Neural crest cell (in vitro differentiated cells): ENCODE results near the gene ANKRD45. TPM values are rescaled to one million over a fixed set of nuclear protein-coding genes. Genes with fewer than 3 reads are reported as not detected.
"Not testable (repeated sequence)": the region's sequence is repeated elsewhere in the genome, so short reads cannot be mapped to it uniquely, and the experiment has no call there.

Source experiments
- DNase-seq: peaks from one replicate; pipeline ENCODE4 v3.0.0; 2021; ENCODE audit warnings: low read depth, mixed read lengths, low spot score
- H3K27ac Mint-ChIP-seq: one replicate; pipeline ENCODE4 v1.8.0; 2021; ENCODE audit warnings: mild to moderate bottlenecking, mixed read lengths; ENCODE audit not compliant: unreplicated experiment
- H3K27me3 Mint-ChIP-seq: 2 replicates; pipeline ENCODE4 v1.8.0; 2021; ENCODE audit warnings: low read depth, mild to moderate bottlenecking, mixed read lengths
- H3K36me3 Mint-ChIP-seq: 2 replicates; pipeline ENCODE4 v1.8.0; 2021; ENCODE audit warnings: low read depth, mild to moderate bottlenecking, mixed read lengths
- H3K4me1 Mint-ChIP-seq: 2 replicates; pipeline ENCODE4 v1.8.0; 2021; ENCODE audit warnings: mixed read lengths
- H3K4me3 Mint-ChIP-seq: one replicate; pipeline ENCODE4 v1.8.0; 2021; ENCODE audit warnings: mild to moderate bottlenecking, mixed read lengths
- H3K9me3 Mint-ChIP-seq: 2 replicates; pipeline ENCODE4 v1.8.0; 2021; ENCODE audit warnings: mixed read lengths
- total RNA-seq: library from RNA; stranded (reverse); gene quantifications from 2 replicates; pipeline ENCODE4 v1.2.1, GENCODE V29; 2021
- TF ChIP-seq, protein P1 (sequence below): fragments of 200-600 bp; sonication (generic); conservative IDR thresholded peaks from 2 replicates; pipeline ENCODE4 v1.5.0; 2021; ENCODE audit warnings: antibody characterized with exemption, mild to moderate bottlenecking

The ANKRD45 gene
- total RNA-seq, 1 donor from 2014 or later = 3.2 TPM

DNA sequence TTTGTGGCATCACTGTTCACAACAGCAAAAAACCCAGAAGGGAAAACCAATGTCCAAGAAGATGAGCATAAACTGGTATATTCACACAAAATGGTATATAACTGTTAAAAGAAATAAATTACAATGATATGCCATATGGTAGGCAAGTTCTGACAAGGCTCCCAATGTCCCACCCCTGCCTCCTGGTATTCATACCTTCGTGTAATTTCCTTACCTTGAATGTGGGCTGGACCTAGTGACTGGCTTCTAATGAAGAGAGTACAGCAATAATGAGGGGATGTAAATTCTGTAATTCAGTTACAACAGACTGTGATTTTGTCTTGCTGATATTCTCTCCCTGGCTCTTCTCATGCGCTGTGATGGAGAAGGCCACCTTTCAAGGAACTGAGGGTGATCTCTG is 9.3 kb downstream of the ANKRD45 start:
- Mint-ChIP-seq H3K36me3 (peaks cover 8% of the 10 kb centered on the region), H3K9me3 (peaks cover 6% of the 10 kb centered on the region), H3K4me1 (no peaks in the 10 kb centered on the region), H3K27me3 (no peaks in the 10 kb centered on the region), H3K27ac (no peak overlapping the region), H3K4me3 (no peak overlapping the region)
- DNase-seq = no peak
- TF ChIP-seq, protein P1, sequence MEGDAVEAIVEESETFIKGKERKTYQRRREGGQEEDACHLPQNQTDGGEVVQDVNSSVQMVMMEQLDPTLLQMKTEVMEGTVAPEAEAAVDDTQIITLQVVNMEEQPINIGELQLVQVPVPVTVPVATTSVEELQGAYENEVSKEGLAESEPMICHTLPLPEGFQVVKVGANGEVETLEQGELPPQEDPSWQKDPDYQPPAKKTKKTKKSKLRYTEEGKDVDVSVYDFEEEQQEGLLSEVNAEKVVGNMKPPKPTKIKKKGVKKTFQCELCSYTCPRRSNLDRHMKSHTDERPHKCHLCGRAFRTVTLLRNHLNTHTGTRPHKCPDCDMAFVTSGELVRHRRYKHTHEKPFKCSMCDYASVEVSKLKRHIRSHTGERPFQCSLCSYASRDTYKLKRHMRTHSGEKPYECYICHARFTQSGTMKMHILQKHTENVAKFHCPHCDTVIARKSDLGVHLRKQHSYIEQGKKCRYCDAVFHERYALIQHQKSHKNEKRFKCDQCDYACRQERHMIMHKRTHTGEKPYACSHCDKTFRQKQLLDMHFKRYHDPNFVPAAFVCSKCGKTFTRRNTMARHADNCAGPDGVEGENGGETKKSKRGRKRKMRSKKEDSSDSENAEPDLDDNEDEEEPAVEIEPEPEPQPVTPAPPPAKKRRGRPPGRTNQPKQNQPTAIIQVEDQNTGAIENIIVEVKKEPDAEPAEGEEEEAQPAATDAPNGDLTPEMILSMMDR = no peak

GRCh38 chr1:173648880-173649605 is 20.6 kb downstream of the ANKRD45 start:
- Mint-ChIP-seq H3K27ac (no peak overlapping the region), H3K36me3 (peaks cover 12% of the 10 kb centered on the region), H3K27me3 (peaks cover 6% of the 10 kb centered on the region), H3K4me1 (no peaks in the 10 kb centered on the region), H3K9me3 (peaks cover 15% of the 10 kb centered on the region), H3K4me3 (no peak overlapping the region)
- TF ChIP-seq, protein P1 = no peak
- DNase-seq = no peak

DNA sequence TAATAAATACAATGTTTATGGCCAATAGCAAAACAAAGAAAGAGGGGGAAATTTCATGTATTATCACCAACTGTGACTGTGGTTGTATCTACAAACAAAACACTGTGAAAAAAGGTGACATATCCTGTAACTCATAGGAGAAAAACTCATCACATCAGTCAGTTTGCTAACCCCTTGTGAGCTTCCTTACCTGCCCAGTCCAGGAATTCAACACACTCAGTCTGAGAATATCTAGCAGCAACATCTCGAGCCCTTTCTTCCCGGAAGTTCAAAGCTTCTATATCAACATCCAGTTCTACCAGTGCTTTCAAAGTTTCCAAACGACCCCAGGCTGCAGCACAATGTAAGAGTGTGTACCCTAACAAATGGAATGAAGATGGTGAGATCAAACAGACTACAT is 23.0 kb downstream of the ANKRD45 start:
- peaks cover 5% of the 10 kb centered on the region for H3K36me3 Mint-ChIP-seq
- peaks cover 10% of the 10 kb centered on the region for H3K9me3 Mint-ChIP-seq
- no peak overlapping the region for H3K4me3 Mint-ChIP-seq
- no peak for DNase-seq
- no peaks in the 10 kb centered on the region for H3K27me3 Mint-ChIP-seq
- peaks cover 4% of the 10 kb centered on the region for H3K4me1 Mint-ChIP-seq
- TF ChIP-seq, protein P1 = no peak
- no peak overlapping the region for H3K27ac Mint-ChIP-seq

- not testable (repeated sequence) for H3K27ac Mint-ChIP-seq, H3K36me3 Mint-ChIP-seq, H3K4me3 Mint-ChIP-seq, DNase-seq, H3K27me3 Mint-ChIP-seq
- Mint-ChIP-seq H3K4me1 (peaks cover 14% of the 10 kb centered on the region), H3K9me3 (peaks cover 12% of the 10 kb centered on the region)
Observed at GRCh38 chr1:173642450-173643139, 27.1 kb downstream of the ANKRD45 start.

DNA sequence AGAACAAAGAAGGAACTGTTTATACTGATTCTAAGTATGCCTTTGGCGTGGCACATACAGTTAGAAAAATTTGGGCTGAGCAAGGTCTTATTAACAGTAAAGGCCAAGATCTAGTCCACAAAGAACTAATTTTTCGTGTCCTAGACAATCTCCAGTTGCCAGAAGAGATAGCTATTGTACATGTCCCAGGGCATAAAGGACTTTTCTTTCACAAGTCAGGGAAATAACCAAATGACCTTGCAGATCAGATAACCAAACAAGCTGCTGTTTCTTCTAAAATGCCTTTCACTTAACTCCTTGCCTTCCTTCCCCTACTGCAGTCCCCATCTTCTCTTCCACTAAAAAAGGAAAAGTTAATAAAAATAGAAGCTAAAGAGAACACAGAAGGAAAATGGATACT is 30.5 kb downstream of the ANKRD45 start:
- Mint-ChIP-seq H3K9me3 (peaks cover 14% of the 10 kb centered on the region), H3K4me3 (no peak overlapping the region), H3K27ac (peak overlapping the region; percentile 5), H3K27me3 (no peaks in the 10 kb centered on the region), H3K36me3 (peaks cover 6% of the 10 kb centered on the region), H3K4me1 (peaks cover 14% of the 10 kb centered on the region)
- TF ChIP-seq, protein P1 = no peak
- DNase-seq = no peak
